Small intestine (tissue), 7 donors: ENCODE data around the gene CHI3L1. TPM values are rescaled to one million over a fixed set of nuclear protein-coding genes. Genes with fewer than 3 reads are reported as not detected.

ENCODE experiments used
- DNase-seq, 2 donors: peaks; one replicate each; pipeline versions ENCODE4 v3.0.0 to v3.0.0-alpha.2; 2013
- FAIRE-seq: peaks from 2 replicates; lab custom pipeline; 2012; peaks lifted over from hg19 to GRCh38; lab: Jason Lieb, UNC
- H3K27ac ChIP-seq, 3 donors: one replicate each; pipeline ENCODE4 v1.5.1; 2013; ENCODE audit warnings: low read length in 2 of 3, mild to moderate bottlenecking in 2 of 3, control low read depth in 1 of 3, inconsistent platforms in 1 of 3, low read depth in 1 of 3, moderate library complexity in 1 of 3
- H3K27me3 ChIP-seq, 3 donors: one replicate each; pipeline ENCODE4 v1.6.1; 2013; ENCODE audit warnings: low read length in 3 of 3, inconsistent platforms in 1 of 3; ENCODE audit not compliant: control insufficient read depth in 3 of 3, insufficient read depth in 3 of 3
- H3K36me3 ChIP-seq, 3 donors: one replicate each; pipeline ENCODE4 v1.6.1; 2013; ENCODE audit warnings: low read length in 3 of 3, inconsistent platforms in 1 of 3, low read depth in 1 of 3, mild to moderate bottlenecking in 1 of 3, moderate library complexity in 1 of 3; ENCODE audit not compliant: control insufficient read depth in 3 of 3, insufficient read depth in 2 of 3
- H3K4me1 ChIP-seq, 3 donors: one replicate each; pipeline ENCODE4 v1.6.1; 2013; ENCODE audit warnings: low read length in 2 of 3, inconsistent platforms in 1 of 3, low read depth in 1 of 3, mild to moderate bottlenecking in 1 of 3, moderate library complexity in 1 of 3; ENCODE audit not compliant: control insufficient read depth in 3 of 3, insufficient read depth in 2 of 3
- H3K4me3 ChIP-seq, 3 donors: one replicate each; pipeline ENCODE4 v1.5.1; 2013; ENCODE audit warnings: low read length in 3 of 3, control low read depth in 1 of 3, inconsistent platforms in 1 of 3, low read depth in 1 of 3, mild to moderate bottlenecking in 1 of 3, moderate library complexity in 1 of 3
- H3K9me3 ChIP-seq, 2 donors: one replicate each; pipeline ENCODE4 v1.6.1; 2013; ENCODE audit warnings: low read depth in 1 of 2, low read length in 1 of 2; ENCODE audit not compliant: control insufficient read depth in 2 of 2, insufficient read depth in 1 of 2
- WGBS, 3 donors: extraction: QIAGEN DNeasy Blood & Tissue Kit; methylation state at CpG; one replicate each; pipeline ENCODE4 v1.1.7; 2013; 5-methylcytosine and 5-hydroxymethylcytosine counted together
- polyA plus RNA-seq, 4 donors: library from polyadenylated mRNA; stranded (reverse) in 3 of 4; unstranded in 1 of 4; fragments of 200-250 nt in 3 of 4; fragments of 120-200 nt in 1 of 4; gene quantifications; one replicate each; pipeline versions ENCODE4 v1.2.1 to v1.2.3, GENCODE V29; 2013
- donor health status: healthy with polysubstance abuse.
- donor health status: control.
- donor health status: control.
- donor health status: Bipolar disorder and iron deficiency.
- donor health status: healthy.

CHI3L1 gene
- polyA plus RNA-seq, 4 donors: 0.16 to 1.6 (median 0.90) TPM

GRCh38 chr1:203158960-203159665 lies 27.4 kb downstream of the CHI3L1 start:
- WGBS, 3 donors: 82 to 85% (median 83%) methylated on average over 9 of the region's 9 CpGs
- no peaks in the 10 kb centered on the region for H3K36me3 ChIP-seq

GRCh38 chr1:203158423-203158822 lies 28.1 kb downstream of the CHI3L1 start:
- no peak overlapping the region for H3K27ac ChIP-seq
- H3K9me3 ChIP-seq: peaks cover 0 to 2% of the 10 kb centered on the region in 2 donors
- DNase-seq: no peak
- H3K27me3 ChIP-seq: no peaks in the 10 kb centered on the region
- no peak for FAIRE-seq
- H3K4me1 ChIP-seq: peaks cover 0 to 6% (median 0%) of the 10 kb centered on the region in 3 donors
- H3K36me3 ChIP-seq: no peaks in the 10 kb centered on the region
- WGBS, 3 donors: 70 to 79% (median 73%) methylated on average over 1 of the region's 1 CpG
- no peak overlapping the region for H3K4me3 ChIP-seq

More at GRCh38 chr1:203158960-203159665, 27.4 kb downstream of the CHI3L1 start:
- no peak overlapping the region for H3K4me3 ChIP-seq
- no peak for DNase-seq
- H3K27me3 ChIP-seq: no peaks in the 10 kb centered on the region
- no peak for FAIRE-seq
- H3K9me3 ChIP-seq: peaks cover 0 to 2% of the 10 kb centered on the region in 2 donors
- H3K27ac ChIP-seq: no peak overlapping the region
- H3K4me1 ChIP-seq: peaks cover 0 to 6% (median 0%) of the 10 kb centered on the region in 3 donors

GRCh38 chr1:203156280-203156679 lies 30.2 kb downstream of the CHI3L1 start:
- Histone ChIP-seq H3K27me3 (no peaks in the 10 kb centered on the region), H3K9me3 (peaks cover 0 to 2% of the 10 kb centered on the region in 2 donors), H3K4me1 (peaks cover 0 to 16% (median 0%) of the 10 kb centered on the region in 3 donors), H3K36me3 (no peaks in the 10 kb centered on the region), H3K4me3 (no peak overlapping the region), H3K27ac (no peak overlapping the region)
- WGBS, 3 donors: 33 to 48% (median 36%) methylated on average over 1 of the region's 1 CpG
- DNase-seq (peak in 1 of 2 donors; percentile 5), FAIRE-seq (no peak)

- DNase-seq: no peak
- H3K27me3 ChIP-seq: no peaks in the 10 kb centered on the region
- peaks cover 0 to 19% (median 0%) of the 10 kb centered on the region in 3 donors for H3K4me1 ChIP-seq
- FAIRE-seq: no peak
- H3K9me3 ChIP-seq: peaks cover 0 to 2% of the 10 kb centered on the region in 2 donors
- no peak overlapping the region for H3K4me3 ChIP-seq
- no peaks in the 10 kb centered on the region for H3K36me3 ChIP-seq
- WGBS, 3 donors: 76 to 81% (median 78%) methylated on average over 13 of the region's 13 CpGs
- peak overlapping the region in 1 of 3 donors; percentile 76 for H3K27ac ChIP-seq
Measured at GRCh38 chr1:203153989-203154821, 32.3 kb downstream of the CHI3L1 start.

GRCh38 chr1:203153051-203153988 lies 33.2 kb downstream of the CHI3L1 start:
- no peak for DNase-seq
- Histone ChIP-seq H3K4me1 (peaks cover 0 to 19% (median 0%) of the 10 kb centered on the region in 3 donors), H3K27ac (peak overlapping the region in 1 of 3 donors; percentile 76), H3K27me3 (no peaks in the 10 kb centered on the region), H3K9me3 (peaks cover 0 to under 1% of the 10 kb centered on the region in 2 donors), H3K4me3 (no peak overlapping the region), H3K36me3 (no peaks in the 10 kb centered on the region)
- 78 to 82% (median 78%) methylated on average over 9 of the region's 9 CpGs for WGBS, 3 donors
- no peak for FAIRE-seq

- 61 to 82% (median 72%) methylated on average over 9 to 10 of the region's 10 CpGs for WGBS, 3 donors
- Histone ChIP-seq H3K4me1 (peaks cover 0 to 19% (median 0%) of the 10 kb centered on the region in 3 donors), H3K36me3 (no peaks in the 10 kb centered on the region), H3K27me3 (no peaks in the 10 kb centered on the region), H3K9me3 (no peaks in the 10 kb centered on the region), H3K4me3 (no peak overlapping the region), H3K27ac (no peak overlapping the region)
- no peak for DNase-seq
- no peak for FAIRE-seq
Measured at GRCh38 chr1:203152158-203153034, 34.1 kb downstream of the CHI3L1 start.

- no peaks in the 10 kb centered on the region for H3K36me3 ChIP-seq
- FAIRE-seq: no peak
- WGBS, 3 donors: 48 to 63% (median 52%) methylated on average over 9 of the region's 9 CpGs
- no peak overlapping the region for H3K4me3 ChIP-seq
- no peak for DNase-seq
- no peak overlapping the region for H3K27ac ChIP-seq
- no peaks in the 10 kb centered on the region for H3K9me3 ChIP-seq
- peaks cover 0 to 15% (median 0%) of the 10 kb centered on the region in 3 donors for H3K4me1 ChIP-seq
- no peaks in the 10 kb centered on the region for H3K27me3 ChIP-seq
Measured at GRCh38 chr1:203151362-203152157, 34.9 kb downstream of the CHI3L1 start.
